Endodermal cell (in vitro differentiated cells): Measurements from ENCODE around the gene GCLC. TPM values are rescaled to one million over a fixed set of nuclear protein-coding genes. Genes with fewer than 3 reads are reported as not detected.
A peak's percentile ranks its signal among the peaks of the same experiment; 100 is the strongest.

Experiments used
- DNase-seq: peaks from one replicate; pipeline ENCODE4 v3.0.0-alpha.2; 2017
- H3K27ac ChIP-seq: 2 replicates; pipeline ENCODE4 v1.5.1; 2013; ENCODE audit warnings: mild to moderate bottlenecking, low read depth, low read length, moderate library complexity
- H3K27me3 ChIP-seq: 2 replicates; pipeline ENCODE4 v1.6.1; 2013; ENCODE audit warnings: mild to moderate bottlenecking, low read length, moderate library complexity; ENCODE audit not compliant: insufficient read depth, control insufficient read depth, poor library complexity, severe bottlenecking
- H3K36me3 ChIP-seq: 2 replicates; pipeline ENCODE4 v1.7.0; 2013; ENCODE audit warnings: mild to moderate bottlenecking, low read length, moderate library complexity; ENCODE audit not compliant: control insufficient read depth, insufficient read depth
- H3K4me1 ChIP-seq: one replicate; pipeline ENCODE4 v1.7.0; 2013; ENCODE audit warnings: low read length; ENCODE audit not compliant: control insufficient read depth, insufficient read depth
- H3K4me3 ChIP-seq: 2 replicates; pipeline ENCODE4 v1.5.1; 2013; ENCODE audit warnings: mild to moderate bottlenecking, low read length, moderate library complexity
- H3K9ac ChIP-seq: 2 replicates; pipeline ENCODE4 v1.6.1; 2013; ENCODE audit warnings: mild to moderate bottlenecking, low read length, moderate library complexity; ENCODE audit not compliant: poor library complexity, severe bottlenecking; ENCODE audit errors: extremely low read depth
- H3K9me3 ChIP-seq: 2 replicates; pipeline ENCODE4 v1.6.1; 2013; ENCODE audit warnings: mild to moderate bottlenecking, low read length, moderate library complexity; ENCODE audit not compliant: control insufficient read depth
- H3K27ac Mint-ChIP-seq: 2 replicates; pipeline ENCODE4 v1.8.0; 2020; ENCODE audit warnings: mixed read lengths
- H3K27me3 Mint-ChIP-seq: 2 replicates; pipeline ENCODE4 v1.8.0; 2021; ENCODE audit warnings: mild to moderate bottlenecking, mixed read lengths; ENCODE audit not compliant: insufficient read depth
- H3K36me3 Mint-ChIP-seq: 2 replicates; pipeline ENCODE4 v1.8.0; 2020; ENCODE audit warnings: low read depth, mixed read lengths
- H3K4me1 Mint-ChIP-seq: 2 replicates; pipeline ENCODE4 v1.8.0; 2020; ENCODE audit warnings: mixed read lengths
- H3K4me3 Mint-ChIP-seq: 2 replicates; pipeline ENCODE4 v1.8.0; 2020; ENCODE audit warnings: mild to moderate bottlenecking, moderate library complexity, mixed read lengths
- H3K9me3 Mint-ChIP-seq: 2 replicates; pipeline ENCODE4 v1.8.0; 2020; ENCODE audit warnings: mild to moderate bottlenecking, mixed read lengths
- WGBS, 2 experiments: methylation state at CpG; one replicate each; pipeline versions ENCODE4 v1.1.5 to v1.1.7; 2013; ENCODE audit warnings: missing lambda C conversion rate in 2 of 2, mixed read lengths in 1 of 2; ENCODE audit not compliant: insufficient coverage in 1 of 2, insufficient read length in 1 of 2; 5-methylcytosine and 5-hydroxymethylcytosine counted together
- total RNA-seq, 2 donors: library from RNA; stranded (reverse); fragmentation: NEBNext Ultra II Directional in 1 of 2; extraction: Animal tissue kit (Norgen Biotek cat#: 25700) in 1 of 2; gene quantifications; 2 replicates in 1 of 2; 3 replicates in 1 of 2; pipeline ENCODE4 v1.2.1, GENCODE V29; 2021
- TF ChIP-seq, protein P1 (sequence below): fragments of 200-600 bp; sonication (generic); conservative IDR thresholded peaks from 2 replicates; pipeline ENCODE4 v1.5.0; 2021; ENCODE audit warnings: antibody characterized with exemption, mild to moderate bottlenecking

Gene GCLC
- total RNA-seq, 2 donors from 2014 or later: 44.7 to 57.7 TPM

DNA sequence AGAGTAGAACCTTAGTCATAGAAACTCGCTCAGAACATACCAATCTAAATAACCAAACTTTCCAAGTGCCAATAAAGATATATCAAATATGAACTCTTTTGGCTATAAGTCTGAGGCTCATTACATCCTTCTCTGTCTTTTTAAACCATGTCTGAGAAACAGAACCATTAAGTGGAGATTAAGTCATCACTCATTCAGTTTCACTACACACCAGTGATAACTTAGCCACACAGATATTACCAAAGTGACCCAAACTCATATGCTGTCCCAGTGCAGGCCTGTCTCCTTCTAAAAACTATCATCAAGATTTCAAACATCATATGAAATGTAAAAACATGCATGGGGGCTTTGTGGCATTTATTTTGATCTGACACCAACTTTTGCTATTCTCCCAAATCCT lies 12.0 kb downstream of the GCLC start:
- no peak overlapping the region for H3K9ac ChIP-seq
- TF ChIP-seq, protein P1, sequence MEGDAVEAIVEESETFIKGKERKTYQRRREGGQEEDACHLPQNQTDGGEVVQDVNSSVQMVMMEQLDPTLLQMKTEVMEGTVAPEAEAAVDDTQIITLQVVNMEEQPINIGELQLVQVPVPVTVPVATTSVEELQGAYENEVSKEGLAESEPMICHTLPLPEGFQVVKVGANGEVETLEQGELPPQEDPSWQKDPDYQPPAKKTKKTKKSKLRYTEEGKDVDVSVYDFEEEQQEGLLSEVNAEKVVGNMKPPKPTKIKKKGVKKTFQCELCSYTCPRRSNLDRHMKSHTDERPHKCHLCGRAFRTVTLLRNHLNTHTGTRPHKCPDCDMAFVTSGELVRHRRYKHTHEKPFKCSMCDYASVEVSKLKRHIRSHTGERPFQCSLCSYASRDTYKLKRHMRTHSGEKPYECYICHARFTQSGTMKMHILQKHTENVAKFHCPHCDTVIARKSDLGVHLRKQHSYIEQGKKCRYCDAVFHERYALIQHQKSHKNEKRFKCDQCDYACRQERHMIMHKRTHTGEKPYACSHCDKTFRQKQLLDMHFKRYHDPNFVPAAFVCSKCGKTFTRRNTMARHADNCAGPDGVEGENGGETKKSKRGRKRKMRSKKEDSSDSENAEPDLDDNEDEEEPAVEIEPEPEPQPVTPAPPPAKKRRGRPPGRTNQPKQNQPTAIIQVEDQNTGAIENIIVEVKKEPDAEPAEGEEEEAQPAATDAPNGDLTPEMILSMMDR: no peak
- 97 to 100% methylated on average over 1 of the region's 1 CpG for WGBS, 2 experiments
- no peak overlapping the region for H3K27ac ChIP-seq
- Mint-ChIP-seq H3K36me3 (peaks cover 7% of the 10 kb centered on the region), H3K27ac (peak overlapping the region; percentile 56), H3K4me3 (no peak overlapping the region), H3K4me1 (peaks cover 52% of the 10 kb centered on the region), H3K9me3 (no peaks in the 10 kb centered on the region), H3K27me3 (no peaks in the 10 kb centered on the region)
- peaks cover 7% of the 10 kb centered on the region for H3K36me3 ChIP-seq
- DNase-seq: no peak
- H3K27me3 ChIP-seq: no peaks in the 10 kb centered on the region
- peaks cover 13% of the 10 kb centered on the region for H3K4me1 ChIP-seq
- H3K9me3 ChIP-seq: no peaks in the 10 kb centered on the region
- H3K4me3 ChIP-seq: no peak overlapping the region

DNA sequence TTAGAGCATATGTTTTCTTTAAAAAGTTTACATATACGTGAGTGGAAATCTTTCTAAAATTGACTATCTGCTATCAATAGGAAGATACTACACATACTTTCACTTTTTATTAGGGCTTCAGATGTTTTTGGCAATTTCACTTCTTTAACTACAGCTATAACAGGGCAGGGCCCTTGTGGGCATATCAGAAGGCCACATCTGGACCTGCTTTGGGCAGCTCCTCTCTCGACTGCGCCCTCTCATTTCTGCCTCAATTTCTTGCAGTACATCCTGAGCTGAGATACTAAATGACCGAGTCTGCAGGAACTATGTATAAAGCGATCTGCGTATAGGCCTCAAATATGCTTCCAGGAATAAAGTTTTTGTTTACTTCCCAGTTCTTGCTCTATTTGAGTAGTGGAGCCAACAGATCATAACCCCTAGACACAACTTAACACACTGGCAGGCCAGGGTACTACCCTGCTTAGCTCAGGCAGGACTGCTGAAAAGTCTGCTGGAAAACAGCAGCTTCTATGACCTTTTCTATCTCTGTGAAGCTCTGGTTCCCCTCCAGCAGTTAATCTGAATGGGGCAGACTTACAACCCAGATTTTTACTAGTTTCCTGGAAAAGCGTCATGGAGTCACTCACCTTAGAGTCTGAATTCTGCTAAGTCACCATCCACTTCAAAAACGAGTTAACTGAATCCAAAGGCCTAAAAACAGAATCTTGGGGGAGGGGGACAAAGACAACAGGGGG lies 12.7 kb downstream of the GCLC start:
- peak overlapping the region; percentile 88 for H3K27ac Mint-ChIP-seq

DNA sequence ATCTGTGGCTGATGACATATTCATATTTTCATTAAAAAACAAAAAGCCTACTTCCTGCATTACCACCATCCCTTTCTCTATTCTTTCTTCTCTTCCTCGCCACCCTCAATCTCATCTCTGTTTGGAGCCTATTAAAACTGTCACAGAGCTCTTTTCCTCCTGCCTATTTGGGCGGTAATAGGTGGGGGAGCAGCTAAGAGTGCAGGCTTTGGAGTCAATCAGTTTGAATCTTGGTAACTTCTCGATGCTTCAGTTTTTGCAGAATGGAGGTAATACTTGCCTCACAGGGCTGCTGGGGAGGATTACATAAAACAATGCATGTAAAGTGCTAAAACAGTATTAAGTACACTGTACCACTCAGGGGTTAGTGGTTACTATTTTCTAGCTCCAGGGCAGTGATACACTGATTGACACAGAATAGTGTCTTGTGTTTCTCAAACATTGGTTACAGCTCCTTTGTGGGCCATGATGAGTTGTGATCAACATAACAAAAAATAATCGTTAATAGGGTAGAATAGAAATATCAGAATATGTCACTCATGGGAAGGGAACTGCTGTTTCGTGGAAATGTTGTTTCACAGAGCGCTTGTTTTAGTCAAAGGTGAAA lies 14.0 kb downstream of the GCLC start:
- Mint-ChIP-seq H3K27ac (peak overlapping the region; percentile 88), H3K36me3 (peaks cover 4% of the 10 kb centered on the region), H3K4me3 (no peak overlapping the region), H3K4me1 (peaks cover 63% of the 10 kb centered on the region), H3K9me3 (no peaks in the 10 kb centered on the region), H3K27me3 (no peaks in the 10 kb centered on the region)
- peak overlapping the region; percentile 25 for H3K27ac ChIP-seq
- no peaks in the 10 kb centered on the region for H3K36me3 ChIP-seq
- DNase-seq: no peak
- no peaks in the 10 kb centered on the region for H3K27me3 ChIP-seq
- TF ChIP-seq, protein P1: no peak
- peak overlapping the region; percentile 31 for H3K9ac ChIP-seq
- H3K9me3 ChIP-seq: no peaks in the 10 kb centered on the region
- H3K4me3 ChIP-seq: peak overlapping the region; percentile 13
- 83 to 90% methylated on average over 3 to 6 of the region's 6 CpGs for WGBS, 2 experiments
- peaks cover 22% of the 10 kb centered on the region for H3K4me1 ChIP-seq

More for the DNA sequence above, 12.7 kb downstream of the GCLC start:
- TF ChIP-seq, protein P1: no peak
- H3K9me3 ChIP-seq: no peaks in the 10 kb centered on the region
- no peak overlapping the region for H3K27ac ChIP-seq
- no peak overlapping the region for H3K9ac ChIP-seq
- no peak overlapping the region for H3K4me3 Mint-ChIP-seq
- peaks cover 21% of the 10 kb centered on the region for H3K4me1 ChIP-seq
- H3K4me3 ChIP-seq: no peak overlapping the region
- peaks cover 7% of the 10 kb centered on the region for H3K36me3 ChIP-seq
- 92 to 96% methylated on average over 6 to 8 of the region's 8 CpGs for WGBS, 2 experiments
- H3K27me3 Mint-ChIP-seq: no peaks in the 10 kb centered on the region
- peaks cover 7% of the 10 kb centered on the region for H3K36me3 Mint-ChIP-seq
- DNase-seq: no peak
- peaks cover 58% of the 10 kb centered on the region for H3K4me1 Mint-ChIP-seq
- no peaks in the 10 kb centered on the region for H3K9me3 Mint-ChIP-seq
- no peaks in the 10 kb centered on the region for H3K27me3 ChIP-seq
